ENCODE results near the gene AHCYL2. TPM values are rescaled to one million over a fixed set of nuclear protein-coding genes. Genes with fewer than 3 reads are reported as not detected.

The AHCYL2 gene
- total RNA-seq, 2 experiments from 2014 or later, result 5.0 to 8.7 TPM

- no peak for DNase-seq (ENCODE audit: low spot score)
- H2AFZ ChIP-seq (ENCODE audit: low read length), result no peak overlapping the region
- H3K36me3 ChIP-seq (ENCODE audit: insufficient read depth, low read length), result no peaks in the 10 kb centered on the region
- no peak overlapping the region for H3K4me2 ChIP-seq (ENCODE audit: low read length)
- no peaks in the 10 kb centered on the region for H3K9me2 ChIP-seq (ENCODE audit: insufficient read depth, low read length)
- H3K4me1 ChIP-seq (ENCODE audit: insufficient read depth, low read length, poor library complexity, severe bottlenecking), result no peaks in the 10 kb centered on the region
- intact Hi-C loops (cut with micrococcal nuclease; ENCODE audit: unreplicated experiment), result loop anchor here (10.0 kb wide), 1 partner anchor 465 kb away; no protein-coding TSS in a partner anchor
- no peak for TF ChIP-seq EZH2phosphoT487 (IDR thresholded peaks at IDR 0.05; ENCODE audit: borderline replicate concordance, low read depth, low read length)
- no peak for TF ChIP-seq CTCF (conservative IDR thresholded peaks at IDR 0.05; ENCODE audit: low read length)
- ChIA-PET CTCF (ENCODE audit: unreplicated experiment) (interaction anchor here (1.0 kb wide), 1 partner anchor 15 kb away, joined by 3 read pairs; no protein-coding TSS in a partner anchor), POLR2A (interaction anchor here (1.0 to 1.7 kb wide), 4 partner anchors 8 to 14 kb away, joined by 3 to 8 read pairs (median 4); no protein-coding TSS in a partner anchor)
- H3K4me3 ChIP-seq (ENCODE audit: low read depth, low read length, poor library complexity, severe bottlenecking), result no peak overlapping the region
- no peaks in the 10 kb centered on the region for H3K79me2 ChIP-seq (ENCODE audit: insufficient read depth, low read depth, low read length)
- no peaks in the 10 kb centered on the region for H3K9me3 ChIP-seq (ENCODE audit: low read length)
- H4K20me1 ChIP-seq (ENCODE audit: insufficient read depth, low read length), result no peaks in the 10 kb centered on the region
- no TSS peak for BruUV-seq (replicated peaks)
- H3K27ac ChIP-seq (ENCODE audit: low read depth, low read length, poor library complexity, severe bottlenecking), result no peak overlapping the region
These were observed 134.8 kb downstream of the AHCYL2 start for GRCh38 chr7:129359638-129360037.

GRCh38 chr7:129361771-129362170, 136.9 kb downstream of the AHCYL2 start:
- intact Hi-C loops (cut with micrococcal nuclease; ENCODE audit: unreplicated experiment), result loop anchor here (10.0 kb wide), 1 partner anchor 463 kb away; no protein-coding TSS in a partner anchor
- no TSS peak for BruUV-seq (replicated peaks)
- no peak overlapping the region for H3K4me2 ChIP-seq (ENCODE audit: low read length)
- H3K4me3 ChIP-seq (ENCODE audit: low read depth, low read length, poor library complexity, severe bottlenecking), result no peak overlapping the region
- no peaks in the 10 kb centered on the region for H3K79me2 ChIP-seq (ENCODE audit: insufficient read depth, low read depth, low read length)
- H3K36me3 ChIP-seq (ENCODE audit: insufficient read depth, low read length), result no peaks in the 10 kb centered on the region
- H3K27ac ChIP-seq (ENCODE audit: low read depth, low read length, poor library complexity, severe bottlenecking), result no peak overlapping the region
- DNase-seq (ENCODE audit: low spot score), result no peak
- no peaks in the 10 kb centered on the region for H3K9me3 ChIP-seq (ENCODE audit: low read length)
- H3K4me1 ChIP-seq (ENCODE audit: insufficient read depth, low read length, poor library complexity, severe bottlenecking), result no peaks in the 10 kb centered on the region
- H2AFZ ChIP-seq (ENCODE audit: low read length), result no peak overlapping the region
- H4K20me1 ChIP-seq (ENCODE audit: insufficient read depth, low read length), result no peaks in the 10 kb centered on the region
- H3K9me2 ChIP-seq (ENCODE audit: insufficient read depth, low read length), result no peaks in the 10 kb centered on the region
- TF ChIP-seq EZH2phosphoT487 (IDR thresholded peaks at IDR 0.05; ENCODE audit: borderline replicate concordance, low read depth, low read length) (no peak), CTCF (conservative IDR thresholded peaks at IDR 0.05; ENCODE audit: low read length) (no peak)
- ChIA-PET POLR2A (interaction anchor here (0.6 kb wide), 1 partner anchor 39 kb away, joined by 3 read pairs; no protein-coding TSS in a partner anchor), CTCF (ENCODE audit: unreplicated experiment) (no interaction called here)

GRCh38 chr7:129362496-129362895, 137.7 kb downstream of the AHCYL2 start:
- no peaks in the 10 kb centered on the region for H4K20me1 ChIP-seq (ENCODE audit: insufficient read depth, low read length)
- no peak overlapping the region for H3K27ac ChIP-seq (ENCODE audit: low read depth, low read length, poor library complexity, severe bottlenecking)
- intact Hi-C loops (cut with micrococcal nuclease; ENCODE audit: unreplicated experiment), result loop anchor here (10.0 kb wide), 1 partner anchor 462 kb away; no protein-coding TSS in a partner anchor
- POLR2A ChIA-PET, result interaction anchor here (0.6 to 0.8 kb wide), 2 partner anchors 16 to 40 kb away, joined by 3 read pairs; no protein-coding TSS in a partner anchor
- H2AFZ ChIP-seq (ENCODE audit: low read length), result no peak overlapping the region
- no peak for DNase-seq (ENCODE audit: low spot score)
- TF ChIP-seq CTCF (conservative IDR thresholded peaks at IDR 0.05; ENCODE audit: low read length) (no peak), EZH2phosphoT487 (IDR thresholded peaks at IDR 0.05; ENCODE audit: borderline replicate concordance, low read depth, low read length) (no peak)
- no peaks in the 10 kb centered on the region for H3K36me3 ChIP-seq (ENCODE audit: insufficient read depth, low read length)
- H3K4me1 ChIP-seq (ENCODE audit: insufficient read depth, low read length, poor library complexity, severe bottlenecking), result no peaks in the 10 kb centered on the region
- no peaks in the 10 kb centered on the region for H3K9me3 ChIP-seq (ENCODE audit: low read length)
- H3K9me2 ChIP-seq (ENCODE audit: insufficient read depth, low read length), result no peaks in the 10 kb centered on the region
- H3K4me3 ChIP-seq (ENCODE audit: low read depth, low read length, poor library complexity, severe bottlenecking), result no peak overlapping the region
- no peak overlapping the region for H3K4me2 ChIP-seq (ENCODE audit: low read length)
- BruUV-seq (replicated peaks), result no TSS peak
- CTCF ChIA-PET (ENCODE audit: unreplicated experiment), result no interaction called here
- H3K79me2 ChIP-seq (ENCODE audit: insufficient read depth, low read depth, low read length), result no peaks in the 10 kb centered on the region

All from OCI-LY7 (cell line).